Measurements from ENCODE around the gene SF3B2. TPM values are rescaled to one million over a fixed set of nuclear protein-coding genes. Genes with fewer than 3 reads are reported as not detected.
A peak's percentile ranks its signal among the peaks of the same experiment; 100 is the strongest.

Gene SF3B2
- total RNA-seq, 2 donors from 2014 or later = 112 to 255 TPM

DNA sequence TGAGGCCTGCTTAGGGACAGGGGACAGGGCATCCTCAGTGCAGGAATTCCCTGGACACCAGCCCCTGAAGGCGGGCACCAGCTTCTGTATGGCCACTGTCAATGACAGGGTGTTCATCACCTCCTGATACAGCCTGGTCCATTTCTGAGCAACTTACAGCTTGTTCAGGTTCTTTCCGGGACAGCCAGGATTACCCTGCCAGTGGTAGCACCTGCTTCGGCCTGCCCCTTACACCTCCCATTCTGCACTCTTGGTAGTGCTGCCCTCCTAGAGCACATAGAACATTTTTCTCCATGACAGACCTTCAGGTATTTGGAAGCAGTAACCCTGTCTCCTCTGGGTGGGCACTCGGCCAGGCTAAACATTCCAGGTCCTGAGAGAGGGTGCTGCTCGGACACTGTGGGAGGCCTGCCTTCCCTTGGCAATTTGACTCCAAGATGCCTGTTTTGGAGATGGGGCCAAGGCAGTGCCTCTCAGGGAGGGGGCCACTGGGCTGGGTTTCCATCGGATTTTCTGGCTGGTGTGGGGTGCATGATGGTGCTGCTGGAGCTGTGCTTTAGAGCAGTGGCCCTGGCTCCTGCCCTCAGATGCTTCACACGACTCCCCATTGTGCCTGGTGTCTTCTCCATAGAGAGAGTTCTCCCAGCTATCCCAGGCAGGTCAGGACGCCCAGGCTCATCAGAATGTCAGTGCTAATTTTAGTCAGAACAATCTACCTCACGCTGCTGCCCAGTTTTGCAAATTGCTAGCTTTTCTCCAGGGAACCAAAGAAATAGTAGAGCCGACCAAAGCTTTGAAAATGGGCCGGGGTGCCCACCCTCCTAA, 4.4 kb upstream of the SF3B2 start:
- H3K36me3 ChIP-seq (replicated peaks in 1 of 2; ENCODE audit: insufficient read depth in 1 of 2, low read depth in 2 of 2) = no peaks in the 10 kb centered on the region
- ATAC-seq (no peak), DNase-seq (peak; percentile 42 to 73 (median 49))
- WGBS, 2 donors = 61 to 62% methylated on average over 8 to 11 of the region's 11 CpGs
- peak overlapping the region; percentile 9 to 46 (median 39) for H3K27ac ChIP-seq
- TF ChIP-seq CTCF (IDR thresholded peaks at IDR 0.05) (no peak), POLR2A (IDR thresholded peaks at IDR 0.05) (no peak)
- H3K4me1 ChIP-seq = peaks cover 37% of the 10 kb centered on the region
- H3K4me3 ChIP-seq = no peak overlapping the region
- H3K27me3 ChIP-seq = no peaks in the 10 kb centered on the region
- no peaks in the 10 kb centered on the region for H3K9me3 ChIP-seq
- intact Hi-C loops (cut with DNase I) = no loop called here

DNA sequence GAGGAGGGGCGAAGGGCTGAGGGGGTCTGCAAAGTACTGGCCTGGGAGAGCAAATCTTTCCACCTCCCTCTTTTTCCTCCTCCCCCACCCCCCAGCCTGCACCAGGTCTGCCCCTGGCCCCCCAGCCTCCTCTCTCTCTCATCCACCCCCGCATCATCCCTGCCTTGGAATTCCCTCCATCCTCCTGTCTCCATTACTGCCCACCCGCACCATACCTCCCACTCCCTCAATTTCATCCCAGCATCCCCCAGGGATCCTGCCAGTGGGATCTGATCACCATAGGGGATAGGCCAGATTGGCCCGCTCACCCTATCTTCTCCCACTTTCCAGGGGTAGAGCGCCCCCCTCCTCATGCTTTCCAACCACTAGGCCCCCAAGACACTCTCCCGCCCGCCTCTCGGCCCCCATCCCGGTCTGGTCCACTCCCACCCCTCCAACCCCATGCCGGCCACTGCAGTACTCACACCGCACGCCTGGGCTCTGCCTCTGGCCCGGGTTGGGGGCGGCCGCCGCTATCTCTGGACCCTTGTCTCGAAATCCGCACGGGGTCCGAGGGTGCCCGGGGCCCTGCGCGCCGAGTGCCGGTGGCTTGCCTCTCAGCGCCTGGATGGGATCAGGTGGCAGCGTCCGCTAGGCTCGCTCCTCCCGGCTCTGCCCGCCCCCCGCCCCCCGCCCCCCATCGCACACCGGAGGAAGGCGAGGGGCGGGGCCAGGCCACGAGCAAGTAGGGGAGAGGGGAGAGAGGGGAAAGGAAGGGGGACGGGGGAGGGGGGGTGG, 3.4 kb upstream of the SF3B2 start, which contains the start of gene GAL3ST3:
Gene GAL3ST3, minus strand, starts transcription at position 615 of the 777 bp plus-strand sequence. CDS start 3,746 bp downstream, outside the sequence.
- Histone ChIP-seq H3K9me3 (no peaks in the 10 kb centered on the region), H3K4me1 (peaks cover 47% of the 10 kb centered on the region), H3K36me3 (replicated peaks in 1 of 2; ENCODE audit: insufficient read depth in 1 of 2, low read depth in 2 of 2) (no peaks in the 10 kb centered on the region), H3K27me3 (no peaks in the 10 kb centered on the region), H3K27ac (peak within 1 kb of the TSS; percentile 9 to 46 (median 39)), H3K4me3 (no peak within 1 kb of the TSS)
- DNase-seq = no peak
- intact Hi-C loops (cut with DNase I) = no loop called here
- ATAC-seq = no peak
- 22 to 34% methylated on average over 17 to 25 of the region's 39 CpGs for WGBS, 2 donors
- TF ChIP-seq POLR2A (IDR thresholded peaks at IDR 0.05) = no peak
- no peak for TF ChIP-seq CTCF (IDR thresholded peaks at IDR 0.05)

- Histone ChIP-seq H3K36me3 (replicated peaks in 1 of 2; ENCODE audit: insufficient read depth in 1 of 2, low read depth in 2 of 2) (peaks cover 0 to 7% of the 10 kb centered on the region in 2 donors), H3K27ac (peak overlapping the region in 3 of 4 donors; percentile 80 to 90 (median 85)), H3K9me3 (no peaks in the 10 kb centered on the region), H3K27me3 (no peaks in the 10 kb centered on the region), H3K4me3 (no peak overlapping the region), H3K4me1 (peaks cover 51% of the 10 kb centered on the region)
- ATAC-seq (no peak), DNase-seq (no peak)
- TF ChIP-seq POLR2A (IDR thresholded peaks at IDR 0.05) (no peak), CTCF (IDR thresholded peaks at IDR 0.05) (no peak)
- intact Hi-C loops (cut with DNase I) = no loop called here
- 71 to 73% methylated on average over 5 of the region's 5 CpGs for WGBS, 2 donors
Observed at GRCh38 chr11:66050581-66051231, 1.5 kb upstream of the SF3B2 start.

GRCh38 chr11:66051371-66051765, 796 bp upstream of the SF3B2 start:
- intact Hi-C loops (cut with DNase I) = no loop called here
- WGBS, 2 donors = 32 to 35% methylated on average over 12 of the region's 12 CpGs

More at GRCh38 chr11:66051371-66051765, 796 bp upstream of the SF3B2 start:
- peak overlapping the region; percentile 80 to 90 (median 86) for H3K27ac ChIP-seq
- H3K27me3 ChIP-seq = no peaks in the 10 kb centered on the region
- DNase-seq (no peak), ATAC-seq (no peak)
- TF ChIP-seq CTCF (IDR thresholded peaks at IDR 0.05) (no peak), POLR2A (IDR thresholded peaks at IDR 0.05) (no peak)
- peak overlapping the region in 1 of 2 donors; percentile 0 for H3K4me3 ChIP-seq
- peaks cover 51% of the 10 kb centered on the region for H3K4me1 ChIP-seq
- H3K9me3 ChIP-seq = no peaks in the 10 kb centered on the region
- peaks cover 0 to 7% of the 10 kb centered on the region in 2 donors for H3K36me3 ChIP-seq (replicated peaks in 1 of 2; ENCODE audit: insufficient read depth in 1 of 2, low read depth in 2 of 2)

Measured in body of pancreas (tissue), 4 donors.